Natural killer cell (primary cell): ENCODE results near the gene DOCK11. TPM values are rescaled to one million over a fixed set of nuclear protein-coding genes. Genes with fewer than 3 reads are reported as not detected.
A peak's percentile ranks its signal among the peaks of the same experiment; 100 is the strongest.

Experiments
- ATAC-seq, 3 donors: fragments of 150-1000 bp in 2 of 3; fragments of 200-7000 bp in 1 of 3; cut with Tn5 transposase; 1 replicate in 1 of 3; 2 replicates in 2 of 3; pipeline ENCODE4 v1.10.0; 2021; ENCODE audit warnings: mild to moderate bottlenecking in 2 of 3, moderate library complexity in 2 of 3
- DNase-seq, 2 donors: peaks; one replicate each; pipeline versions ENCODE4 v3.0.0 to v3.0.0-alpha.2; 2013 to 2021; ENCODE audit warnings: mixed read lengths in 1 of 2
- H3K27ac ChIP-seq: one replicate; pipeline ENCODE4 v1.5.1; 2013; ENCODE audit warnings: mild to moderate bottlenecking, low read length
- H3K27me3 ChIP-seq: one replicate; pipeline ENCODE4 v1.6.1; 2013; ENCODE audit warnings: low read length; ENCODE audit not compliant: control insufficient read depth, insufficient read depth
- H3K36me3 ChIP-seq: one replicate; pipeline ENCODE4 v1.6.1; 2013; ENCODE audit warnings: low read length; ENCODE audit not compliant: control insufficient read depth, insufficient read depth
- H3K4me1 ChIP-seq: one replicate; pipeline ENCODE4 v1.6.1; 2013; ENCODE audit warnings: low read length; ENCODE audit not compliant: control insufficient read depth, insufficient read depth
- H3K4me3 ChIP-seq: one replicate; pipeline ENCODE4 v1.5.1; 2013; ENCODE audit warnings: low read length
- H3K9me3 ChIP-seq: one replicate; pipeline ENCODE4 v1.6.1; 2013; ENCODE audit warnings: low read length; ENCODE audit not compliant: control insufficient read depth, insufficient read depth
- H3K27ac Mint-ChIP-seq, 2 donors: one replicate each; pipeline ENCODE4 v1.8.0; 2022; ENCODE audit warnings: mild to moderate bottlenecking in 2 of 2, mixed read lengths in 2 of 2, moderate library complexity in 1 of 2
- H3K27me3 Mint-ChIP-seq, 2 donors: one replicate each; pipeline ENCODE4 v1.8.0; 2022; ENCODE audit warnings: low read depth in 2 of 2, mixed read lengths in 2 of 2
- H3K36me3 Mint-ChIP-seq: one replicate; pipeline ENCODE4 v1.8.0; 2022; ENCODE audit warnings: mixed read lengths
- H3K4me1 Mint-ChIP-seq, 2 donors: one replicate each; pipeline ENCODE4 v1.8.0; 2022; ENCODE audit warnings: mixed read lengths in 2 of 2
- H3K4me3 Mint-ChIP-seq: one replicate; pipeline ENCODE4 v1.8.0; 2022; ENCODE audit warnings: mild to moderate bottlenecking, moderate library complexity, mixed read lengths
- H3K9me3 Mint-ChIP-seq, 2 donors: one replicate each; pipeline ENCODE4 v1.8.0; 2022; ENCODE audit warnings: mixed read lengths in 2 of 2
- WGBS: methylation state at CpG from one replicate; pipeline ENCODE4 v1.1.7; 2013; ENCODE audit warnings: missing lambda C conversion rate; ENCODE audit not compliant: insufficient coverage; 5-methylcytosine and 5-hydroxymethylcytosine counted together
- intact Hi-C: fragments of 100-400 bp; cut with micrococcal nuclease; formaldehyde crosslinking; loops from one replicate; pipeline ENCODE4 v1.14.2; 2022
- total RNA-seq, 4 donors: library from RNA; stranded (reverse); fragments of 120-200 nt in 1 of 4; gene quantifications; one replicate each; pipeline versions ENCODE4 v1.2.3 to v1.2.4, GENCODE V29; 2013 to 2022
- TF ChIP-seq, protein P1 (sequence below): fragments of 200-600 bp; IDR thresholded peaks from one replicate; pipeline ENCODE4 v1.8.0; 2022; ENCODE audit warnings: antibody characterized with exemption

DOCK11 gene
- total RNA-seq, 3 donors from 2014 or later (not counting 1 experiment from before 2014, with no cell fraction given): 108 to 130 (median 117) TPM

DNA sequence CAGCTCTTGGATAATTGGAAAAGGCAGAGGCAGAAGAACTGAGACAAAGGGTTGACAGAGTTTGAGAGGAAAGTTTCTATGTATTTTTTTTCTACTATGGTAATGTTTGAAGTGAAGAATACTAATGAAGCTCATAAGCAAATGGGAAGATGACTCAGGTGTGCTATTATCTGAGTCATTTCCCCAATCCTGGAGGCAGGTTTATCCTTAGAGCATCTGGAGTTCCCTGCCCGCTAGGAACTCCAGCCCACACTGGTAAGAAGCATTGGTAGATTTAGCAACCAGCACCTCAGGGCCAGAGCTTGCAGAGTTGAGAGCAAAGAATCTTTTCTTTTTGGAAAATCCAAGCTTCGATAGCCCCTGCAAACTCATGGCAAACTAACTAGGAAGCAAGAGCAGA is 55.2 kb downstream of the DOCK11 start:
- H3K27ac Mint-ChIP-seq: peak overlapping the region; percentile 43 to 74
- Histone ChIP-seq H3K4me1 (no peaks in the 10 kb centered on the region), H3K27me3 (no peaks in the 10 kb centered on the region), H3K36me3 (peaks cover 56% of the 10 kb centered on the region), H3K4me3 (no peak overlapping the region), H3K9me3 (no peaks in the 10 kb centered on the region), H3K27ac (no peak overlapping the region)
- H3K4me1 Mint-ChIP-seq: peaks cover 0 to 8% of the 10 kb centered on the region in 2 donors
- TF ChIP-seq, protein P1, sequence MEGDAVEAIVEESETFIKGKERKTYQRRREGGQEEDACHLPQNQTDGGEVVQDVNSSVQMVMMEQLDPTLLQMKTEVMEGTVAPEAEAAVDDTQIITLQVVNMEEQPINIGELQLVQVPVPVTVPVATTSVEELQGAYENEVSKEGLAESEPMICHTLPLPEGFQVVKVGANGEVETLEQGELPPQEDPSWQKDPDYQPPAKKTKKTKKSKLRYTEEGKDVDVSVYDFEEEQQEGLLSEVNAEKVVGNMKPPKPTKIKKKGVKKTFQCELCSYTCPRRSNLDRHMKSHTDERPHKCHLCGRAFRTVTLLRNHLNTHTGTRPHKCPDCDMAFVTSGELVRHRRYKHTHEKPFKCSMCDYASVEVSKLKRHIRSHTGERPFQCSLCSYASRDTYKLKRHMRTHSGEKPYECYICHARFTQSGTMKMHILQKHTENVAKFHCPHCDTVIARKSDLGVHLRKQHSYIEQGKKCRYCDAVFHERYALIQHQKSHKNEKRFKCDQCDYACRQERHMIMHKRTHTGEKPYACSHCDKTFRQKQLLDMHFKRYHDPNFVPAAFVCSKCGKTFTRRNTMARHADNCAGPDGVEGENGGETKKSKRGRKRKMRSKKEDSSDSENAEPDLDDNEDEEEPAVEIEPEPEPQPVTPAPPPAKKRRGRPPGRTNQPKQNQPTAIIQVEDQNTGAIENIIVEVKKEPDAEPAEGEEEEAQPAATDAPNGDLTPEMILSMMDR: no peak
- DNase-seq (no peak), ATAC-seq (no peak)
- intact Hi-C loops: no loop called here
- 100% methylated on average over 2 of the region's 2 CpGs for WGBS
- H3K36me3 Mint-ChIP-seq: no peaks in the 10 kb centered on the region
- H3K4me3 Mint-ChIP-seq: no peak overlapping the region
- no peaks in the 10 kb centered on the region for H3K9me3 Mint-ChIP-seq
- H3K27me3 Mint-ChIP-seq: no peaks in the 10 kb centered on the region

DNA sequence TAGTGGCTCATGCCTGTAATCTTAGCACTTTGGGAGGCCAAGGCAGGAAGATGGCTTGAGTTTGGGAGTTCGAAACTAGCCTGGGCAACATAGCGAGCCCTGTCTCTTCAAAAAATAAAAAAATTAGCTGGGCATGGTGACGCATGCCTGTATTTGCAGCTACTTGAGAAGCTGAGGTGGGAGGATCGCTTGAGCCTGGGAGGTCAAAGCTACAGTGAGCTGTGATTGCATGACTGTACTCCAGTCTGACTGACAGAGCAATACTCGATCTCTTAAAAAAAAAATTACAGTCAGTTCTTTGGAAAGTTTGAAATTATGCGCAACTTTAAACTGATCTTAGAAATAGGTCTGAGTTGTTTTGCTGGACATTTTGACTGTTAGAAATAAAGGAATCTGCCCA is 55.8 kb downstream of the DOCK11 start:
- Histone ChIP-seq H3K4me3 (no peak overlapping the region), H3K4me1 (no peaks in the 10 kb centered on the region), H3K27ac (no peak overlapping the region), H3K9me3 (no peaks in the 10 kb centered on the region), H3K36me3 (peaks cover 50% of the 10 kb centered on the region), H3K27me3 (no peaks in the 10 kb centered on the region)
- Mint-ChIP-seq H3K27ac (peak overlapping the region in 1 of 2 donors; percentile 48), H3K36me3 (no peaks in the 10 kb centered on the region), H3K4me1 (peaks cover 0 to 10% of the 10 kb centered on the region in 2 donors), H3K4me3 (no peak overlapping the region), H3K27me3 (no peaks in the 10 kb centered on the region), H3K9me3 (no peaks in the 10 kb centered on the region)
- ATAC-seq (no peak), DNase-seq (no peak)
- TF ChIP-seq, protein P1: no peak
- WGBS: 98% methylated on average over 6 of the region's 6 CpGs
- intact Hi-C loops: no loop called here

DNA sequence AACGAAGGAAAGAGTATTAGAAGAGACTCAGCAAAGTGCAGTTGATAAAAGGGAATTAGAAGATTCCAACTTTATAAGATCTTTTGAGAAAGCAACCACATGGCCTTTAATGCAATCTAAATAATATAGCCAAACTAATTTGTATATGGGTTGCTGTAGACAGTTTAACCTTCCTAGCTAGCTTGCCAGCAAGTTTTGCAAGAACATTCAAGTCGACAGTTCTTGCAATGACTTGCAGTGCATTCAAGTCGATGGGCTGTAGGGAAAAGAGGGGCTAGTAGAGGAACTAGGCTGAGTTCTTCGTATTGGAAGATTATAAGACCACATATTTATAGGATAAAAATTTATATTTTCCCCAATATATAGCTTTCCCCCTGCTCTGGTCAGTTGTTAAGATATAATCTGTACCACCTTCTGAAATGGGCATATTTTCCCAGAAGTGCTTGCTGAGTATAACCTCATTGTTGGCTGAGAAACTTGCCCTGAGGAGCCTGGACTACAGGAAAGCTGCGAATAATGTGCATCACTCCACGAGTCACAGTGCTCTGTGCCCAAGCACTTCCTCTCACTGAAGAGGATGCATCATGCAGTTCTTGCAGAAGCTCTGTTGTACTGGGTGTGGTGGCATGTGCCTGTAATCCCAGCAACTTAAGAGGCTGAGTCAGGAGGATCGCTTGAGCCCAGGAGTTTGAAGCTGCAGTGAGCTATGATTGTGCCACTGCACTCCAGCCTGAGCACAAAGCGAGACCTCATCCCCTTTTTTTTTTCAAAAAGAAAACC is 56.7 kb downstream of the DOCK11 start:
- no peaks in the 10 kb centered on the region for H3K27me3 Mint-ChIP-seq
- H3K9me3 Mint-ChIP-seq: no peaks in the 10 kb centered on the region
- no peaks in the 10 kb centered on the region for H3K36me3 Mint-ChIP-seq
- WGBS: 79% methylated on average over 3 of the region's 8 CpGs
- peak overlapping the region in 1 of 2 donors; percentile 48 for H3K27ac Mint-ChIP-seq
- Histone ChIP-seq H3K4me3 (no peak overlapping the region), H3K36me3 (peaks cover 49% of the 10 kb centered on the region), H3K27me3 (no peaks in the 10 kb centered on the region), H3K27ac (no peak overlapping the region), H3K9me3 (no peaks in the 10 kb centered on the region), H3K4me1 (no peaks in the 10 kb centered on the region)
- DNase-seq (no peak), ATAC-seq (no peak)
- TF ChIP-seq, protein P1: no peak
- peaks cover 0 to 15% of the 10 kb centered on the region in 2 donors for H3K4me1 Mint-ChIP-seq
- H3K4me3 Mint-ChIP-seq: no peak overlapping the region
- intact Hi-C loops: no loop called here
